ENCODE data around the gene TRAF3.
A peak's percentile ranks its signal among the peaks of the same experiment; 100 is the strongest.

The TRAF3 gene

DNA sequence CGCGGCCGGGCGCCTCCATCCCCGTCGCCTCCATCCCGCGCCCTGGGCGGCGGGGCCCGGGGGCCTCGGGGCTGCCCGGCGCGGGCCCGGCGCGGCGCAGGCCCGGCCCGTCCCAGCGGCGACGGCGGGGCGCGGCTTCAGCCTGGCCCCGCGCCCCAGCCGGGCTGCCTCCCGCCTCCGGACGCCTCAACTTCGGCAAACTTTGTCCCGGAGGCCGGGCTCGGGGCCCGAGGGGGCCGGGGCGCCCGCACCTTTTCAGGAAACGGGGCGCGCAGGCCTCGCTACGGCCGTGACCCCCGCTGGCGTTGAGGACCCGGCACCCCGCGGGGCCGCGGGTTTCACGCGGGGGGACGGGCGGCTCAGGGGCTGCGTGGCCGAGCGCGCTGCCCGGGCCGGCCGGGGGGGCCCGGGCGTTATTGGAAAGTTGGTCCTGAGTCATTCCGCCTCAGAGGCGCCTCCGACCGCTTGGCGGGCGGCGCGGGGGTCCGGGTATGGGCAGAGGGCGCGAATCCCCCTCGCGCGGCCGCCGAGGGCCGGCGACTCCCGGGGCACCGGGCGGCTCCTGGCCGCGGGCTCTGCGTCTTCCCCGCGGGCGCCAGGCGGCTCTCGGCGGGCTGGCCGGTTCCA lies 575 bp downstream of the TRAF3 start:
- H3K36me3 ChIP-seq (ENCODE audit: low read depth) = no peaks in the 10 kb centered on the region
- DNase-seq (ENCODE audit: low spot score) = no peak
- H3K4me1 ChIP-seq (ENCODE audit: insufficient read depth, poor library complexity, severe bottlenecking) = peaks cover 16% of the 10 kb centered on the region
- peak overlapping the region; percentile 98 for H3K4me3 ChIP-seq (ENCODE audit: severe bottlenecking)
- peak; percentile 2; the same call in 1 of the 3 replicates for ATAC-seq (ENCODE audit: low read depth)
- no peaks in the 10 kb centered on the region for H3K27me3 ChIP-seq (ENCODE audit: insufficient read depth, poor library complexity, severe bottlenecking)
- H3K9me3 ChIP-seq (ENCODE audit: severe bottlenecking) = no peaks in the 10 kb centered on the region
- TF ChIP-seq, protein P1, sequence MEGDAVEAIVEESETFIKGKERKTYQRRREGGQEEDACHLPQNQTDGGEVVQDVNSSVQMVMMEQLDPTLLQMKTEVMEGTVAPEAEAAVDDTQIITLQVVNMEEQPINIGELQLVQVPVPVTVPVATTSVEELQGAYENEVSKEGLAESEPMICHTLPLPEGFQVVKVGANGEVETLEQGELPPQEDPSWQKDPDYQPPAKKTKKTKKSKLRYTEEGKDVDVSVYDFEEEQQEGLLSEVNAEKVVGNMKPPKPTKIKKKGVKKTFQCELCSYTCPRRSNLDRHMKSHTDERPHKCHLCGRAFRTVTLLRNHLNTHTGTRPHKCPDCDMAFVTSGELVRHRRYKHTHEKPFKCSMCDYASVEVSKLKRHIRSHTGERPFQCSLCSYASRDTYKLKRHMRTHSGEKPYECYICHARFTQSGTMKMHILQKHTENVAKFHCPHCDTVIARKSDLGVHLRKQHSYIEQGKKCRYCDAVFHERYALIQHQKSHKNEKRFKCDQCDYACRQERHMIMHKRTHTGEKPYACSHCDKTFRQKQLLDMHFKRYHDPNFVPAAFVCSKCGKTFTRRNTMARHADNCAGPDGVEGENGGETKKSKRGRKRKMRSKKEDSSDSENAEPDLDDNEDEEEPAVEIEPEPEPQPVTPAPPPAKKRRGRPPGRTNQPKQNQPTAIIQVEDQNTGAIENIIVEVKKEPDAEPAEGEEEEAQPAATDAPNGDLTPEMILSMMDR (IDR thresholded peaks at IDR 0.05; ENCODE audit: poor library complexity, severe bottlenecking) = no peak
- peak overlapping the region; percentile 56 for H3K27ac ChIP-seq (ENCODE audit: poor library complexity, severe bottlenecking)

DNA sequence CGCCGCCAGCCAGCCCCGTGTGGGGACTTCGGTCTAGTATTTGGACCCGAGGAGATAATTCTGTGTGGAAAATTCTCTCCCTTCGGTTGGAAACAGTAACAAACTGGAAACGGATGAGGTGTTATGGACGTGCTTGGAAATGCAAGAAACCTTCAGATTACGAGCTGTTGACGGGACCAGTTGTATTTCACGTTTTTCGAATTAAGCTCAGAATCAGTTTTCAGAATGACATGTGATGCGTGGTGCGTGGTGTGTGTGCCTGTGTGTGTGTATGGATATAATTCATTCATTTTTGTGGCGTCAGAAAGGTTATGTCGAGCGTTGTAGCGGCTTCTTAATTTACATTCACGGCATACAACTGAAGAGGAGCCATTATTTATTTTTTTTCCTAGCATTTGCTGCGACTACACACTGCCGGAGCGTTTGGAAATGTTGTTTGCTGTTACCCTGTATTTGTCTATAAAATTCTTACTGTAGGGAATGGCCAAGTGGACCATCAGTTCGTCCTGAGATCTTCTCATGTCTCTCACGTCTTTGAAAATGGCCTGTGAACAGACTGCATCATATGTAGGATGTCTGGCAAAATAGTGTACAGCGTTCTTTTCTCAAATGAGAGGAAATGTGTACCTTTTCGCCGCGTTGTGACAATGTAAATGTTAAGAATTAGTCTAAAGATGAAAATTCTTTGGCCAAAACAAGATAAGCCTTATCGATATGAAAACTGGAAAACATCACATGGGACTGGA lies 1.3 kb downstream of the TRAF3 start:
- TF ChIP-seq, protein P1 (IDR thresholded peaks at IDR 0.05; ENCODE audit: poor library complexity, severe bottlenecking) = no peak
- Histone ChIP-seq H3K27me3 (ENCODE audit: insufficient read depth, poor library complexity, severe bottlenecking) (no peaks in the 10 kb centered on the region), H3K36me3 (ENCODE audit: low read depth) (no peaks in the 10 kb centered on the region), H3K9me3 (ENCODE audit: severe bottlenecking) (no peaks in the 10 kb centered on the region), H3K4me1 (ENCODE audit: insufficient read depth, poor library complexity, severe bottlenecking) (peaks cover 16% of the 10 kb centered on the region), H3K4me3 (ENCODE audit: severe bottlenecking) (peak overlapping the region; percentile 98), H3K27ac (ENCODE audit: poor library complexity, severe bottlenecking) (peak overlapping the region; percentile 56)
- ATAC-seq (ENCODE audit: low read depth) (no peak), DNase-seq (ENCODE audit: low spot score) (no peak)

DNA sequence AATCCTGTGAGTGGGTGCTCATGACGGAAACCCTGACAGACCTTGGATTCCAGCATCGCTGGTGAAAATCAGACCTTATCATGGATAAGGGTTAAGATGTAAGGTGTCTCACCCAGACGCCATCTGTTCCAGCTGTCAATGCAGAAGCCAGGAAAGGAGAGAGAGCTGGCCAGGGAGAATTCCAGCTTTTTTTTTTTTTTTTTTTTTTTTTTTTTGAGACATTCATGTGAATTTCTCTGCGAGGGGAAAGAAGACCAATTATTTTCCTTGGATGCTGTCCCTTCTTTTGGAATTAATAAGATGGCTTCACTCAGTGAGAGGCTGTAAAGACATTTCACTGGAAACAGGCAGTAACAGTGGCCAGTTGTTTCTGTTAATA lies 1.8 kb downstream of the TRAF3 start:
- H3K9me3 ChIP-seq (ENCODE audit: severe bottlenecking) = no peaks in the 10 kb centered on the region
- H3K4me1 ChIP-seq (ENCODE audit: insufficient read depth, poor library complexity, severe bottlenecking) = peaks cover 16% of the 10 kb centered on the region
- peak overlapping the region; percentile 17 for H3K27ac ChIP-seq (ENCODE audit: poor library complexity, severe bottlenecking)
- H3K4me3 ChIP-seq (ENCODE audit: severe bottlenecking) = peak overlapping the region; percentile 98
- TF ChIP-seq, protein P1 (IDR thresholded peaks at IDR 0.05; ENCODE audit: poor library complexity, severe bottlenecking) = no peak
- no peak for ATAC-seq (ENCODE audit: low read depth)
- DNase-seq (ENCODE audit: low spot score) = no peak
- no peaks in the 10 kb centered on the region for H3K27me3 ChIP-seq (ENCODE audit: insufficient read depth, poor library complexity, severe bottlenecking)
- H3K36me3 ChIP-seq (ENCODE audit: low read depth) = no peaks in the 10 kb centered on the region

DNA sequence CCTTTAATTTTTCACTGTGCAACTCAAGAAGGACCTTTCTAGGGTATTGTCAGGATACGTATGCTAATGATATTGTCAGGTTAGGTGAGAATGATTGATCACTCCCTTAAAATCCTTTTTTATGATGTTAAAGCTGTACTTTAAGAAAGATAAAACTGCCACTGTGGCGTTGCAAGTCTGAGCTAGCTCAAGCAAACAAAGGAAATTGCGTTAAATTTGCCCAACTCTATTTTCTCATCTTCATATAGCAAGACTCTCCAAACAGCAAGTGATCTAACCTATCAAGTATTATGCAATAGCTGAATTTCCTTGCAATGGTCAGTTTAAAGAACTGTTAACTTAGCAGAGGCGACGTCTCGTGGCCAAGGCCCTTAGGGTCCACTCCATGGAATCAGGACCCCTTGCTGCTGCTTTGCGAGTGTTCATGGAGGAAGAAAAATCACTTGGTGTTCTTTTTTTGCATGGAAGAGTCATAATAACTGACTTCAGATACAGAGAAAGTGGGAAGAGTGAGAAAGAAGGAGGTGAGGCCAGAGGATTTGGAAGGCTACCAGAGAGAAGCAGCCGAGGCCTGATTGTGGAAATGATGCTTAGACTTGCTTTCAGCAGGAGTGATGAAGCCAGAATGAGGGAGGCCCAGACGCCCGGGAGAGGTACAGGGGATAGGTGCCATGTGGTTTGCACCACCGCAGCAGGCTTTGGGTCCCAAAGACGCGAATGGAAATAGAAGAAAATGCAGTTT lies 2.5 kb downstream of the TRAF3 start:
- Histone ChIP-seq H3K27me3 (ENCODE audit: insufficient read depth, poor library complexity, severe bottlenecking) (no peaks in the 10 kb centered on the region), H3K4me1 (ENCODE audit: insufficient read depth, poor library complexity, severe bottlenecking) (peaks cover 15% of the 10 kb centered on the region), H3K36me3 (ENCODE audit: low read depth) (no peaks in the 10 kb centered on the region), H3K9me3 (ENCODE audit: severe bottlenecking) (no peaks in the 10 kb centered on the region), H3K27ac (ENCODE audit: poor library complexity, severe bottlenecking) (peak overlapping the region; percentile 17), H3K4me3 (ENCODE audit: severe bottlenecking) (peak overlapping the region; percentile 1)
- DNase-seq (ENCODE audit: low spot score) (no peak), ATAC-seq (ENCODE audit: low read depth) (peak; percentile 26; the same call in 1 of the 3 replicates)
- TF ChIP-seq, protein P1 (IDR thresholded peaks at IDR 0.05; ENCODE audit: poor library complexity, severe bottlenecking) = peak; percentile 37
